SK-N-SH treated with all-trans-retinoic acid at 6 μM for 48 hours (cell line): ENCODE measurements around the gene COL8A2.

Experiments
- ESRRG ChIP-seq: fragments of 250-450 bp; sonication (Bioruptor Pico); IDR thresholded peaks from 2 replicates; pipeline ENCODE4 v1.6.1; 2021; ENCODE audit warnings: mild to moderate bottlenecking
- RARB ChIP-seq: fragments of 250-450 bp; sonication (Bioruptor Pico); IDR thresholded peaks from 2 replicates; pipeline ENCODE4 v1.8.0; 2021; ENCODE audit warnings: mild to moderate bottlenecking, moderate library complexity
- ZFP3 ChIP-seq: fragments of 250-450 bp; sonication (Bioruptor Pico); IDR thresholded peaks from 2 replicates; pipeline ENCODE4 v1.5.0; 2020; ENCODE audit warnings: mild to moderate bottlenecking, moderate library complexity
- ZNF70 ChIP-seq: fragments of 450-650 bp; formaldehyde crosslinking; IDR thresholded peaks from 2 replicates; pipeline ENCODE4 v1.5.0; 2020; ENCODE audit warnings: mild to moderate bottlenecking, moderate library complexity

DNA sequence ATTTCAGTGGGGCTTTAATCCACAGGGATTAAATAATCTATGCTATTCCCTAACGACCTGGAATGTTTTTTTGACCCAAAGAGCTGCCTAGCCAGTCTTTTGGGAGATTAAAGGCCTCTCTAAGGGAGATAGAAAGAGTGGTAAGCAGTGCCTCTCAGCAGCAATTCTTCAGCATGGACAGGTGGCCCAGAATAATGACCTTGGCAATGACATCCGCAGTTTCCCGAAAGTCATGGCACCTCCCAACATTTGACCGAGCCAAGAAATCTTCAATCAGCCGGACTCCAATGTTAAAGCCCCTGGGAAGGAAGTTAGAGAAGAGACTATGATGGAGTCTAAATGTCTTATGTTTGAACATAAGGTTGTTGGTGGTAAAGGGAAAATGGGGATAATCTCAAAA lies 14.5 kb upstream of the COL8A2 start:
- TF ChIP-seq ZNF70 (CRISPR knock-in tag) (no peak), ZFP3 (CRISPR knock-in tag) (no peak), RARB (no peak), ESRRG (no peak)
